H1 (cell line): ENCODE data around the gene RNPEPL1.

ENCODE experiments used
- BACH1 ChIP-seq: IDR thresholded peaks from 2 replicates; pipeline ENCODE4 v1.6.1; 2012; ENCODE audit warnings: low read length, improper control_type of control experiment
- CEBPB ChIP-seq: IDR thresholded peaks from 2 replicates; pipeline ENCODE4 v1.6.1; 2012; ENCODE audit warnings: low read depth, low read length
- HDAC2 ChIP-seq, 2 experiments: fragments of 300-600 bp in 1 of 2; sonication (generic) in 1 of 2; IDR thresholded peaks; 2 replicates each; pipeline ENCODE4 v1.6.1; 2011 to 2012; ENCODE audit warnings: low read depth in 2 of 2, low read length in 2 of 2, mild to moderate bottlenecking in 2 of 2, moderate library complexity in 2 of 2, borderline replicate concordance in 1 of 2, inconsistent platforms in 1 of 2
- JUN ChIP-seq: IDR thresholded peaks from 2 replicates; pipeline ENCODE4 v1.6.1; 2011; ENCODE audit warnings: low read depth, mild to moderate bottlenecking, improper control_type of control experiment, low read length
- POLR2A ChIP-seq, 2 experiments: IDR thresholded peaks; 1 replicate in 1 of 2; 2 replicates in 1 of 2; pipeline ENCODE4 v1.6.1; 2011; ENCODE audit warnings: low read depth in 2 of 2, low read length in 2 of 2, mild to moderate bottlenecking in 2 of 2; ENCODE audit errors: control extremely low read depth in 1 of 2
- POLR2AphosphoS5 ChIP-seq: IDR thresholded peaks from 2 replicates; pipeline ENCODE4 v1.6.1; 2011; ENCODE audit warnings: low read depth, low read length
- TEAD4 ChIP-seq: IDR thresholded peaks from 2 replicates; pipeline ENCODE4 v1.6.1; 2012; ENCODE audit warnings: low read depth, low read length, inconsistent platforms, mixed read lengths
- YY1 ChIP-seq: IDR thresholded peaks from 2 replicates; pipeline ENCODE4 v1.6.1; 2011; ENCODE audit warnings: low read depth, mild to moderate bottlenecking, low read length
- TF ChIP-seq, protein P1 (sequence below), 3 experiments: IDR thresholded peaks; 1 replicate in 2 of 3; 2 replicates in 1 of 3; pipeline versions ENCODE4 v1.5.1 to v1.6.1; 2011; ENCODE audit warnings: low read length in 3 of 3, mild to moderate bottlenecking in 3 of 3, inconsistent platforms in 2 of 3, low read depth in 1 of 3, moderate library complexity in 1 of 3; ENCODE audit not compliant: insufficient read depth in 1 of 3; ENCODE audit errors: control extremely low read depth in 1 of 3
- TF ChIP-seq, protein P2 (sequence below): IDR thresholded peaks from 2 replicates; pipeline ENCODE4 v1.6.1; 2012; ENCODE audit warnings: inconsistent platforms

DNA sequence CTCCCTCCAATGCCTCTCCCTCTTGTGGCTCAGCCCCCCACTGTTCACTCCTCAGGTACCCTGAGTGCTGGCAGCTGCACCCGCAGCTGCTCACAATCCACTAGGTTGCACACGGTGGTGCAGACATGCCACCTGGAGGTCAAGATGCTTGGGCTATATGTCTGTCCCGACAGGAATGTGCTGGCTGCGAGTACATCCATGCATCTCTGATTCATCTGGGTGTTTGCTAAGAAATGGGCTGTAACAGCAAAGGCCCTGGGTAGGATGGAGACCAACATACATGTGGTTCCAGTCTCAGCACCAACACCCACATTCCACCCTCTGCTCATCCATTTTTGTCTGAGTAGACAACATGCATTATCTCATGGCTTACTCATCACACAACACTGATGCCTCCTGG, 41.8 kb upstream of the RNPEPL1 start:
- TF ChIP-seq, protein P1, sequence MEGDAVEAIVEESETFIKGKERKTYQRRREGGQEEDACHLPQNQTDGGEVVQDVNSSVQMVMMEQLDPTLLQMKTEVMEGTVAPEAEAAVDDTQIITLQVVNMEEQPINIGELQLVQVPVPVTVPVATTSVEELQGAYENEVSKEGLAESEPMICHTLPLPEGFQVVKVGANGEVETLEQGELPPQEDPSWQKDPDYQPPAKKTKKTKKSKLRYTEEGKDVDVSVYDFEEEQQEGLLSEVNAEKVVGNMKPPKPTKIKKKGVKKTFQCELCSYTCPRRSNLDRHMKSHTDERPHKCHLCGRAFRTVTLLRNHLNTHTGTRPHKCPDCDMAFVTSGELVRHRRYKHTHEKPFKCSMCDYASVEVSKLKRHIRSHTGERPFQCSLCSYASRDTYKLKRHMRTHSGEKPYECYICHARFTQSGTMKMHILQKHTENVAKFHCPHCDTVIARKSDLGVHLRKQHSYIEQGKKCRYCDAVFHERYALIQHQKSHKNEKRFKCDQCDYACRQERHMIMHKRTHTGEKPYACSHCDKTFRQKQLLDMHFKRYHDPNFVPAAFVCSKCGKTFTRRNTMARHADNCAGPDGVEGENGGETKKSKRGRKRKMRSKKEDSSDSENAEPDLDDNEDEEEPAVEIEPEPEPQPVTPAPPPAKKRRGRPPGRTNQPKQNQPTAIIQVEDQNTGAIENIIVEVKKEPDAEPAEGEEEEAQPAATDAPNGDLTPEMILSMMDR (IDR thresholded peaks at IDR 0.05; ENCODE audit: control extremely low read depth in 1 of 3, insufficient read depth in 1 of 3, low read depth in 1 of 3, low read length in 3 of 3), result no peak
- TF ChIP-seq TEAD4 (no peak), HDAC2 (IDR thresholded peaks at IDR 0.05; ENCODE audit: borderline replicate concordance in 1 of 2, low read depth in 2 of 2, low read length in 2 of 2) (no peak), JUN (no peak), CEBPB (no peak), BACH1 (no peak), POLR2A (IDR thresholded peaks at IDR 0.05; ENCODE audit: control extremely low read depth in 1 of 2, low read depth in 2 of 2, low read length in 2 of 2) (no peak), POLR2AphosphoS5 (no peak), YY1 (no peak)
- TF ChIP-seq, protein P2, sequence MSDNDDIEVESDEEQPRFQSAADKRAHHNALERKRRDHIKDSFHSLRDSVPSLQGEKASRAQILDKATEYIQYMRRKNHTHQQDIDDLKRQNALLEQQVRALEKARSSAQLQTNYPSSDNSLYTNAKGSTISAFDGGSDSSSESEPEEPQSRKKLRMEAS, result no peak
